ENCODE results near the gene HNF4A.
"Not testable (repeated sequence)": the region's sequence is repeated elsewhere in the genome, so short reads cannot be mapped to it uniquely, and the experiment has no call there.

HNF4A gene

GRCh38 chr20:44355498-44356352 lies at the start of gene HNF4A:
TSS of gene HNF4A (plus strand) at chr20:44355699. CDS start at chr20:44355805, 106 bp downstream.
- no peak within 1 kb of the TSS for H3K9ac ChIP-seq (ENCODE audit: low read depth, low read length)
- no peak within 1 kb of the TSS for H3K27ac ChIP-seq (ENCODE audit: low read length)
- no peak within 1 kb of the TSS for H3K4me3 ChIP-seq (ENCODE audit: low read length)
- H3K36me3 ChIP-seq (ENCODE audit: insufficient read depth, low read depth, low read length), result no peaks in the 10 kb centered on the region
- H3K27me3 ChIP-seq (ENCODE audit: insufficient read depth, low read length), result no peaks in the 10 kb centered on the region
- no peaks in the 10 kb centered on the region for H3K9me3 ChIP-seq (ENCODE audit: insufficient read depth, low read depth, low read length)
- peaks cover 3% of the 10 kb centered on the region; the same call in 1 of the 2 replicates for H3K4me1 ChIP-seq (ENCODE audit: insufficient read depth, low read length)

- Histone ChIP-seq H3K27me3 (ENCODE audit: insufficient read depth, low read length) (peaks cover 18% of the 10 kb centered on the region), H3K9ac (ENCODE audit: low read depth, low read length) (no peak overlapping the region), H3K4me1 (ENCODE audit: insufficient read depth, low read length) (no peaks in the 10 kb centered on the region), H3K4me3 (ENCODE audit: low read length) (no peak overlapping the region), H3K27ac (ENCODE audit: low read length) (no peak overlapping the region), H3K36me3 (ENCODE audit: insufficient read depth, low read depth, low read length) (no peaks in the 10 kb centered on the region), H3K9me3 (ENCODE audit: insufficient read depth, low read depth, low read length) (no peaks in the 10 kb centered on the region)
Measured at GRCh38 chr20:44306927-44307326, 48.6 kb upstream of the HNF4A start.

- Histone ChIP-seq H3K27me3 (ENCODE audit: insufficient read depth, low read length) (peaks cover 24% of the 10 kb centered on the region), H3K9ac (ENCODE audit: low read depth, low read length) (peak overlapping the region; percentile 79; the same call in 1 of the 2 replicates), H3K9me3 (ENCODE audit: insufficient read depth, low read depth, low read length) (no peaks in the 10 kb centered on the region), H3K4me3 (ENCODE audit: low read length) (peak overlapping the region; percentile 94), H3K27ac (ENCODE audit: low read length) (no peak overlapping the region), H3K36me3 (ENCODE audit: insufficient read depth, low read depth, low read length) (no peaks in the 10 kb centered on the region), H3K4me1 (ENCODE audit: insufficient read depth, low read length) (no peaks in the 10 kb centered on the region)
Measured at GRCh38 chr20:44309763-44310663, 45.5 kb upstream of the HNF4A start.

GRCh38 chr20:44310664-44311639 lies 44.5 kb upstream of the HNF4A start, which contains the start of gene FITM2:
TSS of gene FITM2 (minus strand) at chr20:44311202. CDS start at chr20:44311148, 54 bp downstream.
- Histone ChIP-seq H3K9ac (ENCODE audit: low read depth, low read length) (peak within 1 kb of the TSS; percentile 79; the same call in 1 of the 2 replicates), H3K27ac (ENCODE audit: low read length) (no peak within 1 kb of the TSS), H3K4me1 (ENCODE audit: insufficient read depth, low read length) (no peaks in the 10 kb centered on the region), H3K36me3 (ENCODE audit: insufficient read depth, low read depth, low read length) (no peaks in the 10 kb centered on the region), H3K9me3 (ENCODE audit: insufficient read depth, low read depth, low read length) (no peaks in the 10 kb centered on the region), H3K4me3 (ENCODE audit: low read length) (peak within 1 kb of the TSS; percentile 94), H3K27me3 (ENCODE audit: insufficient read depth, low read length) (peaks cover 24% of the 10 kb centered on the region)

GRCh38 chr20:44314870-44315269 lies 40.6 kb upstream of the HNF4A start:
- H3K9me3 ChIP-seq (ENCODE audit: insufficient read depth, low read depth, low read length), result no peaks in the 10 kb centered on the region

GRCh38 chr20:44319839-44320422 lies 35.6 kb upstream of the HNF4A start:
- Histone ChIP-seq H3K27ac (ENCODE audit: low read length) (no peak overlapping the region), H3K4me3 (ENCODE audit: low read length) (no peak overlapping the region), H3K36me3 (ENCODE audit: insufficient read depth, low read depth, low read length) (no peaks in the 10 kb centered on the region), H3K9me3 (ENCODE audit: insufficient read depth, low read depth, low read length) (no peaks in the 10 kb centered on the region), H3K4me1 (ENCODE audit: insufficient read depth, low read length) (no peaks in the 10 kb centered on the region), H3K9ac (ENCODE audit: low read depth, low read length) (no peak overlapping the region), H3K27me3 (ENCODE audit: insufficient read depth, low read length) (no peaks in the 10 kb centered on the region)

More at GRCh38 chr20:44314870-44315269, 40.6 kb upstream of the HNF4A start:
- no peaks in the 10 kb centered on the region for H3K4me1 ChIP-seq (ENCODE audit: insufficient read depth, low read length)
- no peak overlapping the region for H3K9ac ChIP-seq (ENCODE audit: low read depth, low read length)
- H3K27ac ChIP-seq (ENCODE audit: low read length), result no peak overlapping the region
- H3K36me3 ChIP-seq (ENCODE audit: insufficient read depth, low read depth, low read length), result no peaks in the 10 kb centered on the region
- H3K4me3 ChIP-seq (ENCODE audit: low read length), result no peak overlapping the region
- peaks cover 24% of the 10 kb centered on the region for H3K27me3 ChIP-seq (ENCODE audit: insufficient read depth, low read length)

GRCh38 chr20:44324343-44324742 lies 31.2 kb upstream of the HNF4A start:
- no peaks in the 10 kb centered on the region for H3K9me3 ChIP-seq (ENCODE audit: insufficient read depth, low read depth, low read length)
- no peak overlapping the region for H3K9ac ChIP-seq (ENCODE audit: low read depth, low read length)
- H3K4me1 ChIP-seq (ENCODE audit: insufficient read depth, low read length), result no peaks in the 10 kb centered on the region
- no peaks in the 10 kb centered on the region for H3K27me3 ChIP-seq (ENCODE audit: insufficient read depth, low read length)
- H3K4me3 ChIP-seq (ENCODE audit: low read length), result no peak overlapping the region; the same call in 1 of the 2 replicates
- H3K36me3 ChIP-seq (ENCODE audit: insufficient read depth, low read depth, low read length), result no peaks in the 10 kb centered on the region
- H3K27ac ChIP-seq (ENCODE audit: low read length), result no peak overlapping the region

- Histone ChIP-seq H3K27me3 (ENCODE audit: insufficient read depth, low read length) (no peaks in the 10 kb centered on the region), H3K36me3 (ENCODE audit: insufficient read depth, low read depth, low read length) (no peaks in the 10 kb centered on the region), H3K4me3 (ENCODE audit: low read length) (peak overlapping the region; percentile 49; the same call in 1 of the 2 replicates), H3K4me1 (ENCODE audit: insufficient read depth, low read length) (no peaks in the 10 kb centered on the region), H3K9me3 (ENCODE audit: insufficient read depth, low read depth, low read length) (no peaks in the 10 kb centered on the region), H3K27ac (ENCODE audit: low read length) (no peak overlapping the region), H3K9ac (ENCODE audit: low read depth, low read length) (peak overlapping the region; percentile 48; the same call in 1 of the 2 replicates)
Measured at GRCh38 chr20:44326391-44327159, 28.9 kb upstream of the HNF4A start.

GRCh38 chr20:44327748-44328147 lies 27.8 kb upstream of the HNF4A start:
- not testable (repeated sequence) for H3K4me1 ChIP-seq (ENCODE audit: insufficient read depth, low read length)

GRCh38 chr20:44328428-44328827 lies 27.1 kb upstream of the HNF4A start:
- Histone ChIP-seq H3K36me3 (ENCODE audit: insufficient read depth, low read depth, low read length) (no peaks in the 10 kb centered on the region), H3K27ac (ENCODE audit: low read length) (no peak overlapping the region), H3K27me3 (ENCODE audit: insufficient read depth, low read length) (no peaks in the 10 kb centered on the region), H3K4me3 (ENCODE audit: low read length) (no peak overlapping the region), H3K4me1 (ENCODE audit: insufficient read depth, low read length) (no peaks in the 10 kb centered on the region), H3K9me3 (ENCODE audit: insufficient read depth, low read depth, low read length) (no peaks in the 10 kb centered on the region), H3K9ac (ENCODE audit: low read depth, low read length) (no peak overlapping the region)

More at GRCh38 chr20:44327748-44328147, 27.8 kb upstream of the HNF4A start:
- not testable (repeated sequence) for H3K9ac ChIP-seq (ENCODE audit: low read depth, low read length); H3K36me3 ChIP-seq (ENCODE audit: insufficient read depth, low read depth, low read length); H3K27ac ChIP-seq (ENCODE audit: low read length); H3K9me3 ChIP-seq (ENCODE audit: insufficient read depth, low read depth, low read length); H3K27me3 ChIP-seq (ENCODE audit: insufficient read depth, low read length); H3K4me3 ChIP-seq (ENCODE audit: low read length)

Data from iPS-20b (cell line).